GM12872 (cell line): ENCODE data around the gene SYNE2.

Experiments used
- TF ChIP-seq, protein P1 (sequence below): IDR thresholded peaks from 3 replicates; pipeline ENCODE4 v1.5.1; 2011; ENCODE audit warnings: low read depth, mild to moderate bottlenecking, low read length, moderate library complexity; ENCODE audit not compliant: insufficient read depth

SYNE2 gene

DNA sequence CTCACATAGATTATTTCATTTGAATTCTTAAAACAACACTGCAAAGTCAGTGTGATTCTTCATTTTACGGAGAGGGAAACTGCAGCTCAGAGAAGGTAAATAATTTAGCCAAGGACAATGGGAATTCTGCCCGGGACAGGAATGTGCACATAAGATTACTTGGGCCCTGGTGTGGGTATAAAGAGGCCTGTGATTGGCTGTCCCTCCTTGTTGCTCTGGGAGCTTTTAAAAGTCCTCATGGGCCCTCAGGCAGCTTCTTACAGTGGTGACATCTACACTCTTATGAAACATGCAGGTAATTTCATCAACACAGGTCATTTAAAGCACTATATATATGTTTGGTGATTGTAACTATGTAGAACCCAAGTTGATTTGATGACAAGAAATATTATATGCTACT, 341.0 kb downstream of the SYNE2 start:
- TF ChIP-seq, protein P1, sequence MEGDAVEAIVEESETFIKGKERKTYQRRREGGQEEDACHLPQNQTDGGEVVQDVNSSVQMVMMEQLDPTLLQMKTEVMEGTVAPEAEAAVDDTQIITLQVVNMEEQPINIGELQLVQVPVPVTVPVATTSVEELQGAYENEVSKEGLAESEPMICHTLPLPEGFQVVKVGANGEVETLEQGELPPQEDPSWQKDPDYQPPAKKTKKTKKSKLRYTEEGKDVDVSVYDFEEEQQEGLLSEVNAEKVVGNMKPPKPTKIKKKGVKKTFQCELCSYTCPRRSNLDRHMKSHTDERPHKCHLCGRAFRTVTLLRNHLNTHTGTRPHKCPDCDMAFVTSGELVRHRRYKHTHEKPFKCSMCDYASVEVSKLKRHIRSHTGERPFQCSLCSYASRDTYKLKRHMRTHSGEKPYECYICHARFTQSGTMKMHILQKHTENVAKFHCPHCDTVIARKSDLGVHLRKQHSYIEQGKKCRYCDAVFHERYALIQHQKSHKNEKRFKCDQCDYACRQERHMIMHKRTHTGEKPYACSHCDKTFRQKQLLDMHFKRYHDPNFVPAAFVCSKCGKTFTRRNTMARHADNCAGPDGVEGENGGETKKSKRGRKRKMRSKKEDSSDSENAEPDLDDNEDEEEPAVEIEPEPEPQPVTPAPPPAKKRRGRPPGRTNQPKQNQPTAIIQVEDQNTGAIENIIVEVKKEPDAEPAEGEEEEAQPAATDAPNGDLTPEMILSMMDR: no peak

DNA sequence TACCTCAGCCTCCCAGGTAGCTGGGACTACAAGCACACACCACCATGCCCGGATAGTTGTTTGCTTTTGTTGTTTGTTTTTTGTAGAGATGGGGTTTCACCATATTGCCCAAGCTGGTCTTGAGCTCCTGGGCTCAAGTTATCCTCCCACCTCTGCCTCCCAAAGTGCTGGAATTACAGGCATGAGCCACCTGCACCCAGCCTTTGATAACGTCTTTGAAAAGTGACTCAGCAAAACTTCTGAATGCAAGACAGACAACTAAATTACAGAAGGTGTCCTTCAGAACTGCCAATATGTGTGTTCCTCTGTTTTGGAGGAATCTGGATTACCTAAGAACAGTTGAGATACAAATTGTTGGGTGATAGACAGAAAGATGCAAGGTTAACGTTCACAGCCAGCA, 341.6 kb downstream of the SYNE2 start:
- TF ChIP-seq, protein P1: no peak

DNA sequence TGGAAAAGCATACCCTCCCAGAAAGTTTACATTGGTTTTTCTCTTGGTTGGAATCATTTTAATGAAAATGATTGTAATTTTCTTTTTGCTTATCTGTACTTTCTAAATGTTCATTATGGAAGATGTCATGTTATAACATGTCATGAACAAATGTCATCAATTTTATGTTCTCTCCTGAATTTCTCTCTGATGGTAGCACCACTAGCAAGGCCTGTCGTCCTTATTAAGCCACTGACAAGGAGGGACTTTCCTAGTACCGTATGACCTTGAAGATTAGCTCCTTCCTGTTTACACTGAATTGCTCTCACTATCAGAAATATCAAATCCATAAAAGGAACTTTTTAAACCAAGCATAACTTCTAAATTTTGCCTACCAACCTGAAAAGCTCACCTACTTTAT, 342.4 kb downstream of the SYNE2 start:
- TF ChIP-seq, protein P1: no peak

DNA sequence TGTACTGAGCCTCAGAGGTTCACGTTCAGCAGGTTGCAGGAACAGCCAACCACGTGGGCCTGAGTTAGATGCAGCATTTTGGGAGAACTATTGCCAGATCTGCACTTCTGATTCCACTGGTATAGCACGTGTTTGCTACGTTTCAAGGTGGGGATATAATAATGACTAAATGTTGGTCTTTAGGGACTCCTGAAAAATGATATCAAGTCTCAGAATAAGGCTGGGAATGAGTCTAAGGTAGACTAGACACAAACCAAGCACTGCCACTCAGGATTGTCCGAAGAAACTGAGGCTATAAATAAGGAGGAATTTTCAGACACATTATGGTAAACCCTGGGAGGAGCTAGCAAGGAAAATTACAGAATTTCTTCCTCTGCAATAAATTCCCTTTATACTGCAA, 343.3 kb downstream of the SYNE2 start:
- TF ChIP-seq, protein P1: no peak

DNA sequence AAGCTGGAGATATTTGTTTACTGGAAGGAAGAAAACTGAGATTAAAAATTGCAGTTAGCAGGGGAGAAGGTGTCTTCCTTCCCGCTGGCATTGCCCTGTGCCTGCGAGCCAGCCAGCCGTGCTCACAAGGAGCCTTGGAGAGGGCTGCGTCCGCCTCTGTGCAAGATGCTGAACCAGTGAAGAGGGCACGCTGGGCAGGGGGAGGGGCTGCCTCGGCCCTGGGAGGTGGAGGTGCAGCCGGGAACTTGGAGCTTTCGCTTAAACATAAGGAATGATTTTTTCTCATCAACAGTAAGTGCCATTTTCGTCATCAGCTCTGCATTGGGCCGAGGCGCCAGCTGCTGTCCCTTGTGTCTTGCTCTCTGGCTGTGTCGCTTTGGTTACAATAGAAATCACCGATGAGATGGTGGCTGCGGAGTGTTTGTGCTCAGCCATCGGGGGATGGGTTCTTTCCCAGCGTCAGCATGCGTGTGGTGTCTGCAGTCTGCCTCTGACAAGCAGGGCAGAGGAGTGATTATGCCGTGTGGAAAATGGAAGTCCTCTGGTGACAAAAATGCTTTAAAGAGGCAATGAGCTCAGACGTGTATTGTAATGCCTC, 344.1 kb downstream of the SYNE2 start:
- TF ChIP-seq, protein P1: no peak

DNA sequence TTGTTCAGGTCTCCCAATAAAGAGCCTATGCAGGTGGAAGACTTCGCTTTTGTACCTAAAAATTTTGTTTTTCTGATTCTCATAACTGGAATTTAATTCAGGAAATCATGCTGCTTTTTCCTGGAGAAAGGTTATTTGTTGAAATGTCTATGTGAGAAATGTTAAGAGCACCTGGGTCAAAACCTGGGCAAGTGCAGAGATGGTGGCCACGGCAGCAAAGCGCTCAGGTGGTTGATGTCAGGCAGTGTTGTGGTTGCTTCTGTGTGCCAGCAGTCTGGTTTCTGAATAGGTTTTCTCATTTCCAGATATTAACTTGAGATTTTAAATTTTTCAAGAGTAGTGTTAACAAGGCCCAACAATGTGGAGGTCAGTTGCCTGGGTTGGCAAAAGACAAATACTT, 345.2 kb downstream of the SYNE2 start:
- TF ChIP-seq, protein P1: no peak

DNA sequence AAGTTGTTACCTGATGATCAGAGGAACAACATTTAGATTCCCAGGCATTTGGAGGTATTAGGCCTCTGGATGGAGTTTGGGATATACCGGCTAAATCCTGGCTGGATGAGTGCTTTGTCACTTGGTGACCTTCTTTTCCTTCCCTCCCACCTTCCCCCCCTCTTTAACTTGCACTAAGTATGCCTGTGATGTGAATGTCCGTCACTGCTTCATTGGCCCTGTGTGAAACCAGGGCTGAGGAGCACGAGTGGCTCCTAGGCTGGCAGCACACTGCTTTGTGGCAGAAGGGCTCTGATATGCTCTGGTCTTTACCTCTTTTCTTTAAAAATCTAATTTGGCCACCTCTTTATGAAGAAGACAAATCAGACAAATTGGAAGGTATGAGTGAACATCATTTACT, 345.7 kb downstream of the SYNE2 start:
- TF ChIP-seq, protein P1: no peak

DNA sequence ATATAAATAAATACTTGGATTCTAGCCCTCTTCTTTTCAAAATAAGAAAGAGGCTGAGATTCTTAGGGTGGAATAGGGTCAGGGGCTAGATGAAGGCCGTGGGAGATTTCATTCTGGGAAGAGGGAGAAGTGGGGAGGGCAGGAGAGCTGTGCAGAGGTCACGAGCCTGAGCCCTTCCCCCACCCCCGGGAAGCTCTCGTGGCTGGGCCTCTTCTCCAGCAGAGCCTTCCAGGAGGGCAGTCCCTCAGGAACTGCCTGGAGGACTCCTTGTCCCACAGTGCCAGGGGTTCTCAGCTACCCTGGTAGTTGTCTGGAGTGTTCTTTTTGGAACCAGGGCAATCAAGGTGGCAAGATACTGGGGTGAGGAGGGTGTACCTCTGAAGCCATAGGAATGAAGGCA, 347.4 kb downstream of the SYNE2 start:
- TF ChIP-seq, protein P1: no peak
